ENCODE data around the gene GPC5. TPM values are rescaled to one million over a fixed set of nuclear protein-coding genes. Genes with fewer than 3 reads are reported as not detected.

Gene GPC5
- total RNA-seq, 1 donor from 2014 or later: 0.99 TPM

- no peak overlapping the region for H3K27ac Mint-ChIP-seq (ENCODE audit: unreplicated experiment)
- H3K4me3 Mint-ChIP-seq (ENCODE audit: unreplicated experiment): no peak overlapping the region
- peaks cover 11% of the 10 kb centered on the region for H3K9me3 Mint-ChIP-seq (ENCODE audit: low read depth)
- no peak for TF ChIP-seq CTCF (IDR thresholded peaks at IDR 0.05)
- no peak for DNase-seq (ENCODE audit: low spot score)
- no peaks in the 10 kb centered on the region for H3K36me3 Mint-ChIP-seq (ENCODE audit: low read depth)
- peaks cover 10% of the 10 kb centered on the region for H3K27me3 Mint-ChIP-seq (ENCODE audit: low read depth)
- H3K4me1 Mint-ChIP-seq (ENCODE audit: low read depth): no peaks in the 10 kb centered on the region
These were observed 1030.8 kb downstream of the GPC5 start for GRCh38 chr13:92429231-92429630.

- Mint-ChIP-seq H3K9me3 (ENCODE audit: low read depth) (no peaks in the 10 kb centered on the region), H3K27ac (ENCODE audit: unreplicated experiment) (no peak overlapping the region), H3K36me3 (ENCODE audit: low read depth) (no peaks in the 10 kb centered on the region), H3K4me3 (ENCODE audit: unreplicated experiment) (no peak overlapping the region), H3K4me1 (ENCODE audit: low read depth) (no peaks in the 10 kb centered on the region), H3K27me3 (ENCODE audit: low read depth) (peaks cover 4% of the 10 kb centered on the region)
- no peak for DNase-seq (ENCODE audit: low spot score)
- no peak for TF ChIP-seq CTCF (IDR thresholded peaks at IDR 0.05)
These were observed 1035.0 kb downstream of the GPC5 start for GRCh38 chr13:92433386-92433785.

DNA sequence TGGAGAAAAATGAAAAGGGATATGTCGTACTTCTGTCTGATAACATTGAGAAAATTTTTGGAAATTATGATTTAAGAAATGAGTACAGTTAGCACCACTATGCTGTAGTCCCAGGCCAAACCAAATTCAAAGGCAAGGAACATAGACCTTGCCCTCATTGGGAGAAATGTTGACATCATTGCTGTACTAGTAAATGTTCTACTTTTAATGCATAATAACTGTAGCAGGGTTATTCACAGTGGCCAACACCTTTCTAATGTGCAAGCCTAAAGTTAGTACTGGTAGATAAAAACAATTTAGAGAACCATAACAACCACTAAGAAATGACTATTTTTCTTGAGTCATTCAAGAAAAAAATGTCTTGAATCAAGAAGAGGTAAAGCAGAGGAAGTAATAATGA lies 1035.5 kb downstream of the GPC5 start:
- H3K4me1 Mint-ChIP-seq (ENCODE audit: low read depth): no peaks in the 10 kb centered on the region
- no peak for TF ChIP-seq CTCF (IDR thresholded peaks at IDR 0.05)
- H3K27ac Mint-ChIP-seq (ENCODE audit: unreplicated experiment): no peak overlapping the region
- H3K9me3 Mint-ChIP-seq (ENCODE audit: low read depth): no peaks in the 10 kb centered on the region
- DNase-seq (ENCODE audit: low spot score): no peak
- H3K4me3 Mint-ChIP-seq (ENCODE audit: unreplicated experiment): no peak overlapping the region
- peaks cover 4% of the 10 kb centered on the region for H3K27me3 Mint-ChIP-seq (ENCODE audit: low read depth)
- no peaks in the 10 kb centered on the region for H3K36me3 Mint-ChIP-seq (ENCODE audit: low read depth)

GRCh38 chr13:92436924-92437323 lies 1038.5 kb downstream of the GPC5 start:
- no peaks in the 10 kb centered on the region for H3K36me3 Mint-ChIP-seq (ENCODE audit: low read depth)
- H3K4me3 Mint-ChIP-seq (ENCODE audit: unreplicated experiment): no peak overlapping the region
- no peak for TF ChIP-seq CTCF (IDR thresholded peaks at IDR 0.05)
- H3K27me3 Mint-ChIP-seq (ENCODE audit: low read depth): peaks cover 4% of the 10 kb centered on the region
- no peak overlapping the region for H3K27ac Mint-ChIP-seq (ENCODE audit: unreplicated experiment)
- no peaks in the 10 kb centered on the region for H3K4me1 Mint-ChIP-seq (ENCODE audit: low read depth)
- no peak for DNase-seq (ENCODE audit: low spot score)
- H3K9me3 Mint-ChIP-seq (ENCODE audit: low read depth): no peaks in the 10 kb centered on the region

GRCh38 chr13:92444244-92444643 lies 1045.8 kb downstream of the GPC5 start:
- TF ChIP-seq CTCF (IDR thresholded peaks at IDR 0.05): no peak
- H3K36me3 Mint-ChIP-seq (ENCODE audit: low read depth): no peaks in the 10 kb centered on the region
- H3K4me1 Mint-ChIP-seq (ENCODE audit: low read depth): no peaks in the 10 kb centered on the region
- DNase-seq (ENCODE audit: low spot score): no peak
- H3K27ac Mint-ChIP-seq (ENCODE audit: unreplicated experiment): no peak overlapping the region
- no peak overlapping the region for H3K4me3 Mint-ChIP-seq (ENCODE audit: unreplicated experiment)
- peaks cover 6% of the 10 kb centered on the region for H3K27me3 Mint-ChIP-seq (ENCODE audit: low read depth)
- H3K9me3 Mint-ChIP-seq (ENCODE audit: low read depth): no peaks in the 10 kb centered on the region

All from chondrocyte (in vitro differentiated cells).